HUES6 (cell line): ENCODE data around the gene ZIC3.
A peak's percentile ranks its signal among the peaks of the same experiment; 100 is the strongest.

Experiments
- H3K27ac ChIP-seq: 2 replicates; pipeline ENCODE4 v1.7.0; 2013; ENCODE audit warnings: low read depth, mild to moderate bottlenecking, low read length, inconsistent platforms
- H3K27me3 ChIP-seq: 2 replicates; pipeline ENCODE4 v1.6.1; 2013; ENCODE audit warnings: low read length; ENCODE audit not compliant: control insufficient read depth, insufficient read depth
- H3K36me3 ChIP-seq: 2 replicates; pipeline ENCODE4 v1.6.1; 2013; ENCODE audit warnings: low read length; ENCODE audit not compliant: control insufficient read depth, insufficient read depth
- H3K4me1 ChIP-seq: 2 replicates; pipeline ENCODE4 v1.6.1; 2013; ENCODE audit warnings: low read length; ENCODE audit not compliant: control insufficient read depth, insufficient read depth
- H3K4me3 ChIP-seq: 2 replicates; pipeline ENCODE4 v1.5.1; 2013; ENCODE audit warnings: low read depth, low read length
- H3K9ac ChIP-seq: one replicate; pipeline ENCODE4 v1.6.1; 2013; ENCODE audit warnings: mild to moderate bottlenecking, low read length
- H3K9me3 ChIP-seq: 2 replicates; pipeline ENCODE4 v1.6.1; 2013; ENCODE audit warnings: low read depth, low read length; ENCODE audit not compliant: control insufficient read depth, insufficient read depth

Gene ZIC3

GRCh38 chrX:137563681-137564651 is 2.0 kb upstream of the ZIC3 start:
- Histone ChIP-seq H3K27me3 (no peaks in the 10 kb centered on the region; the same call in 1 of the 2 replicates), H3K4me1 (peaks cover 32% of the 10 kb centered on the region), H3K27ac (peak overlapping the region; percentile 95; the same call in 1 of the 2 replicates), H3K9ac (peak overlapping the region; percentile 98), H3K36me3 (peaks cover 19% of the 10 kb centered on the region), H3K9me3 (no peaks in the 10 kb centered on the region), H3K4me3 (peak overlapping the region; percentile 95)

- Histone ChIP-seq H3K4me1 (peaks cover 25% of the 10 kb centered on the region), H3K9ac (peak overlapping the region; percentile 98), H3K36me3 (peaks cover 32% of the 10 kb centered on the region), H3K9me3 (no peaks in the 10 kb centered on the region), H3K27ac (peak overlapping the region; percentile 82; the same call in 1 of the 2 replicates), H3K27me3 (no peaks in the 10 kb centered on the region; the same call in 1 of the 2 replicates), H3K4me3 (peak overlapping the region; percentile 95)
Observed at GRCh38 chrX:137565318-137565904, 516 bp upstream of the ZIC3 start.

DNA sequence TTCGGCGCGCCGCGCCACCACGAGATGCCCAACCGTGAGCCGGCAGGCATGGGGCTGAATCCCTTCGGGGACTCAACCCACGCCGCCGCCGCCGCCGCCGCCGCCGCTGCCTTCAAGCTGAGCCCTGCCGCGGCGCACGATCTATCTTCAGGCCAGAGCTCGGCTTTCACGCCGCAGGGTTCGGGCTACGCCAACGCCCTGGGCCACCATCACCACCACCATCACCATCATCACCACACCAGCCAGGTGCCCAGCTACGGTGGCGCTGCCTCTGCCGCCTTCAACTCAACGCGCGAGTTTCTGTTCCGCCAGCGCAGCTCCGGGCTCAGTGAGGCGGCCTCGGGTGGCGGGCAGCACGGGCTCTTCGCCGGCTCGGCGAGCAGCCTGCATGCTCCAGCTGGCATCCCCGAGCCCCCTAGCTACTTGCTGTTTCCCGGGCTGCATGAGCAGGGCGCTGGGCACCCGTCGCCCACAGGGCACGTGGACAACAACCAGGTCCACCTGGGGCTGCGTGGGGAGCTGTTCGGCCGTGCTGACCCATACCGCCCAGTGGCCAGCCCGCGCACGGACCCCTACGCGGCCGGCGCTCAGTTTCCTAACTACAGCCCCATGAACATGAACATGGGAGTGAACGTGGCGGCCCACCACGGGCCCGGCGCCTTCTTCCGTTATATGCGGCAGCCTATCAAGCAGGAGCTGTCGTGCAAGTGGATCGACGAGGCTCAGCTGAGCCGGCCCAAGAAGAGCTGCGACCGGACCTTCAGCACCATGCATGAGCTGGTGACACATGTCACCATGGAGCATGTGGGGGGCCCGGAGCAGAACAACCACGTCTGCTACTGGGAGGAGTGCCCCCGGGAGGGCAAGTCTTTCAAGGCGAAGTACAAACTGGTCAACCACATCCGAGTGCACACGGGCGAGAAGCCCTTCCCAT is 1.1 kb downstream of the ZIC3 start:
- peak overlapping the region; percentile 95 for H3K4me3 ChIP-seq
- H3K9ac ChIP-seq, result peak overlapping the region; percentile 98
- peaks cover 48% of the 10 kb centered on the region for H3K36me3 ChIP-seq
- no peaks in the 10 kb centered on the region; the same call in 1 of the 2 replicates for H3K27me3 ChIP-seq
- no peaks in the 10 kb centered on the region for H3K9me3 ChIP-seq
- peak overlapping the region; percentile 82; the same call in 1 of the 2 replicates for H3K27ac ChIP-seq
- H3K4me1 ChIP-seq, result peaks cover 9% of the 10 kb centered on the region

DNA sequence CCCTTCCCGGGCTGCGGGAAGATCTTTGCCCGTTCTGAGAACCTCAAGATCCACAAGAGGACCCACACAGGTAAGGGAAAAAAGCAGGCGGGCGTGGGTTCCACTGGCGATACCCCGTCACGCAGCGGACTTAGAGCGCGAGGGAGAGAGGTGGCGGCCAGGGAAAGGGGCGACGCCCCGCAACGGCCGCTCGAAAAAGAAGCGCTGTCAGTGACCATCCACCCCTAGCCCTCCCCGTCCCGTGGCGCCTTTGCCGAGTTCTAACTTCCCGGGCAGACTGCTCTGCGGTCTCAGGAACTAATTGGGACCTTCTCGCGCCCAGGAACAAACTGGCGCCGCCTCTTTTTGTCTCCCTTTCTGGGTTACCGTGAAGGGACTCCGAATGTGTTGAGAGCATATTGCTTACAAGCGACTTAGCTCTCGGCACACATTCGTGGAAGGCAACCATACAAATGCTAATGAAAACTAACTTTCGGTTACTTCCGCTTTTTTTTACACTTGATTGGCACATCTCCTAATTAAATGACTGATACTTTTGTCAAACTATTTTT is 1.8 kb downstream of the ZIC3 start:
- peak overlapping the region; percentile 95 for H3K4me3 ChIP-seq
- H3K4me1 ChIP-seq, result peaks cover 15% of the 10 kb centered on the region
- peak overlapping the region; percentile 82; the same call in 1 of the 2 replicates for H3K27ac ChIP-seq
- H3K9me3 ChIP-seq, result no peaks in the 10 kb centered on the region
- peak overlapping the region; percentile 98 for H3K9ac ChIP-seq
- peaks cover 56% of the 10 kb centered on the region for H3K36me3 ChIP-seq
- no peaks in the 10 kb centered on the region; the same call in 1 of the 2 replicates for H3K27me3 ChIP-seq

- Histone ChIP-seq H3K36me3 (peaks cover 61% of the 10 kb centered on the region), H3K27me3 (no peaks in the 10 kb centered on the region), H3K4me3 (peak overlapping the region; percentile 95), H3K9me3 (no peaks in the 10 kb centered on the region), H3K9ac (peak overlapping the region; percentile 98), H3K4me1 (peaks cover 21% of the 10 kb centered on the region), H3K27ac (peak overlapping the region; percentile 58; the same call in 1 of the 2 replicates)
Observed at GRCh38 chrX:137568741-137569469, 3.0 kb downstream of the ZIC3 start.

DNA sequence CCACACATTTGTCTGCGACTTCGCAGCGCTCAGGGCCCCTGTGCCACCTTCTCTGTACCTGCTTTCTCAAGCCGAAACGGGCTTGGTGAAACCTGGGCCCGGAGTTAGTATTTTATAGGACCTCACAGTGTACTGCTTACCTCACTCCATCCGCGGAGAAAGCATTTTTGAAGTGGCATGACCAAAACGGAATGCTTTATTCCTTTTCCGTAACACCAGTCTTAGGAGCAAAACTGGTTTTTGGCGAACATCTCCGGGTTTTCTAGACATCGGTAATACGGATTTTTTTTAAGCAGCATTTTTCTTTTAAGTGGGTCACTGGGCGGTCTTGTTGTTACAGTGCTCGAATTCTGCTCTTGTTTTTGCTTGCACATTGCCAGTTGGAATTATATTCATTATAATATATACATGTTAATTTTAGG is 3.6 kb downstream of the ZIC3 start:
- Histone ChIP-seq H3K27ac (peak overlapping the region; percentile 58; the same call in 1 of the 2 replicates), H3K9me3 (no peaks in the 10 kb centered on the region), H3K4me3 (peak overlapping the region; percentile 95), H3K9ac (peak overlapping the region; percentile 88), H3K36me3 (peaks cover 61% of the 10 kb centered on the region), H3K4me1 (peaks cover 21% of the 10 kb centered on the region), H3K27me3 (no peaks in the 10 kb centered on the region)

DNA sequence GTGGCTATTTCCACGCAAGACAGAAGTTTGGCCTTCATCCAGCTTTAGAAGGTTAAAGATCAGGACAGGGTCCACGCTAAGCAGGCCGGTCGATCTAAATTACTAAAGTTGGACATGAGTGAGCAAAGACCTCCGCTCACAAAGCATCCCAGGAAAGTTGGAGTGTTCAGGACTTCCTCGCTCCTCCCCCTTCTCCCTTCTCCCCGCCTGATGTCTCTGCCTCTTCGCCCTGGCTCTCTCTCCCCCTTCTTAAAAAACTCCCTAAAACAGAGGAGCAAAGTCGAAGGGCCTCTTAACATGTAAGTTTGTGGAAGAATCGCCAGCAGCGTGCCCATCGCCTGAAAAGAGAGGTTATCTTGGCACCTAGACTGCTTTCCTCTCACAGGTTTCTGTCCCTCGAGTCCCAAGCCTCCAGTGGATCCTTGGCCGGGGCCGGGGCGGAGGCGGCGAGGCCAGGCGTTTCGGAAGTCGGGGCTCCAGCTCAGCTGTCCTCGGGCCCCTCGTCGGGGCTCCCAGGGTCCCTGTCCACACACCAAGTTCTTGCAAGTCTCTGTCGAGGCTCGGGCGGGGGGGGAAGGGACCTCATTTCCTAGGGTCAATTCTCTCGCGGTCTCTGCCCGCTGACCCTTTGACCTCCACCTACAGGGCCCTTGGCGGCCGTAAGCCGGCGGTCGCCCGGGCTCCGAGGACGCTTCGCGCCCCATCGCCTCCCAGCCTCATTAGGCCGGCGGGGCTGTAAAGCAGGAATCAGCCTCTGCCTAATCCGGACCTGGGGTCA is 7.6 kb downstream of the ZIC3 start:
- no peaks in the 10 kb centered on the region for H3K27me3 ChIP-seq
- H3K9ac ChIP-seq, result peak overlapping the region; percentile 91
- no peaks in the 10 kb centered on the region for H3K9me3 ChIP-seq
- H3K27ac ChIP-seq, result peak overlapping the region; percentile 92
- peaks cover 45% of the 10 kb centered on the region for H3K4me1 ChIP-seq
- peak overlapping the region; percentile 95 for H3K4me3 ChIP-seq
- H3K36me3 ChIP-seq, result peaks cover 46% of the 10 kb centered on the region

DNA sequence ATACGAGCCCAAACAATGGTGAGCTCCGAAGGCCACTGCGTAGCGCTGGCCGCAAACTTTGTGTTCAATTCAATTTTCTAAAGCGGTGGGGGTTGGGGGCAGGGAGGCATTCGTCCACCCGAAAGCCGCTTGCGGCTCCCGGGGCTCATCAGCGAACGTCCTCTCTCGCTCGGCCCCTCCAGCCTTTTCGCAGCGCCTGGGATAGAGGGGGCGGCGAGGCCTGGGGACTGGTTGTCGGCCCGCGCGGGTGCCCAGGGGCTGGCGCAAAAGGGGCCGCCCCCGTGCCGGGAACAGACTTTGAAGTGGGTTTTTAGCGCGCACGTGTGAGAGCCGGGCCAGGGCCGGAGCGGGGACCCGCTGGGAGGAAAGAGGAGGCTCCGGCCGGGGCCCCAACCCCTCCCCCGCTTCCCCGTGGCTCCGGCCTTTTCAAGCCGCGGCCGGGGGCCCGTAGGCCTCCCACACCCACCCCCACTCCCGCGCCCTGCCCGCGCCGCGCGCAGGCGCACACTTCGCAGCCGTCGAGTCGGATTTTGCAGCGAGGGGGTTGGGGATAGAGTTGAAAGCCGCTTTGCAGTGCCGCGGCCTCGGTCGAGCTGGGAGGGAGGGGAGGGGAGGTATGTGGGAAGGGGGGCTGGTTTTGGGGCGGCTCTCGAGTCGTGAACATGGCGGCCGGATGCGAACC is 8.3 kb downstream of the ZIC3 start:
- H3K4me1 ChIP-seq, result peaks cover 52% of the 10 kb centered on the region
- peak overlapping the region; percentile 91 for H3K9ac ChIP-seq
- H3K36me3 ChIP-seq, result peaks cover 40% of the 10 kb centered on the region
- H3K27ac ChIP-seq, result peak overlapping the region; percentile 92
- H3K4me3 ChIP-seq, result peak overlapping the region; percentile 95
- no peaks in the 10 kb centered on the region for H3K9me3 ChIP-seq
- H3K27me3 ChIP-seq, result no peaks in the 10 kb centered on the region

GRCh38 chrX:137574784-137575293 is 8.9 kb downstream of the ZIC3 start:
- Histone ChIP-seq H3K9ac (peak overlapping the region; percentile 90), H3K27ac (peak overlapping the region; percentile 92), H3K4me3 (peak overlapping the region; percentile 95), H3K36me3 (peaks cover 34% of the 10 kb centered on the region), H3K9me3 (no peaks in the 10 kb centered on the region), H3K27me3 (no peaks in the 10 kb centered on the region), H3K4me1 (peaks cover 52% of the 10 kb centered on the region)
